GM19372 (cell line): Measurements from ENCODE around the gene LZTR1.

Source experiments
- ATAC-seq: cut with Tn5 transposase; IDR thresholded peaks from one replicate; pipeline ENCODE4 v1.9.1; 2021; ENCODE audit warnings: mild to moderate bottlenecking, low read depth, moderate library complexity; ENCODE audit not compliant: unreplicated experiment

Gene LZTR1

DNA sequence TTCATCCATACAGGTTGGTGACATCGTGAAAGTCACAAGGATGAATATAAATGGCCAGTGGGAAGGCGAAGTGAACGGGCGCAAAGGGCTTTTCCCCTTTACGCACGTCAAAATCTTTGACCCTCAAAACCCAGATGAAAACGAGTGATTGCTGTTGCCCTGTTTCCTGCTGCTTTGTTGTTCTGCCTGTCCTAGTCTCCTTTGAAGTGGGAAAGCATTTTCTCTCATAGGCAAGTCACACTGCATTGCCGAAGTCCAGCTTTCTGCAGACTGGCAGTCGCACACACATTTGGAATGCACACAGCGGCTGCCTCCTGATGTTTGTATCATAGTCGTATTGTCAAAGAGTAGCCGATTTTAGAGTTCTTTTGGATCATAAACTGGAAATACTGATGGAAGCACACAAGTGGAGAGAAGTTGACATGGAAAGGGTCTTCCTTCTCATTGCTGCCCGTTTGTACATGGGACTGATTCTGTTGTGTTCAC is 32.4 kb upstream of the LZTR1 start:
- ATAC-seq, result no peak

DNA sequence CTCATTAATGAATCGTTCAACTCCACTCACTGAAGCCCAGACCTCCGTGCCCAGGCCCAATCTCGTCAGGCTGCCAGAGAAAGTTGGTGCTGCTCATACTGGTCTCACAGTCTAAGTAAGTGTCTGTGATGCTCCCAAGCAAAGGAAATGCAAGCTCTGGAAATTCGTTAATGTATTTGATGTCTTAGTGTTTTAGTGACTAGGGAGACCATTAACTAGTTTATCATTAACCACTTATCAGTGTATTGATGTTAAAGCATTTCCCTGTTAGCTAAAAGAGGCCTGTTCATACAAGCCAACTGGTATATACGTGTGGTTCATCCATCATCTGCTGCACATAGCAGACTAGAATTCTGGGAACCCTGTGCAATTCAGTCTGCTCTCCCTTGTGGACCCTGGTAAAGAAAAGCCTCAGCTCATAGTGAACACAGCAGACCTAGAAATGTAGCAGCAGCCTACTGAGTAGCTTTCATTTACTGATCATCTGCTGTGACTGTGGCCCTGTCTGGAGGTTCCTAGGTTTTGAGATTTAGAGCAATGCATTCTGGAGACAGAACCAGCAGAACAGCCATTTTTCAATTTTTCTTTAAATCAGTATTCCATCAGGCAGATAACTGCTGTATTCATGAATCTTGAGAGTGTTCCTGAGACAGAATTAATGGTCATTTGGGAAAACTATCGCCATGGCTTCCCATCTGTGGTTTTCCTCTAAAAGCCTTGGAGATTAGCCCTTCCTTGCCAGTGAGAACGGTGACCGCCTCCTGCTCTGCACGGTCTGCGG is 30.8 kb upstream of the LZTR1 start:
- no peak for ATAC-seq

- no peak for ATAC-seq
Measured at GRCh38 chr22:20951932-20952380, 30.1 kb upstream of the LZTR1 start.

DNA sequence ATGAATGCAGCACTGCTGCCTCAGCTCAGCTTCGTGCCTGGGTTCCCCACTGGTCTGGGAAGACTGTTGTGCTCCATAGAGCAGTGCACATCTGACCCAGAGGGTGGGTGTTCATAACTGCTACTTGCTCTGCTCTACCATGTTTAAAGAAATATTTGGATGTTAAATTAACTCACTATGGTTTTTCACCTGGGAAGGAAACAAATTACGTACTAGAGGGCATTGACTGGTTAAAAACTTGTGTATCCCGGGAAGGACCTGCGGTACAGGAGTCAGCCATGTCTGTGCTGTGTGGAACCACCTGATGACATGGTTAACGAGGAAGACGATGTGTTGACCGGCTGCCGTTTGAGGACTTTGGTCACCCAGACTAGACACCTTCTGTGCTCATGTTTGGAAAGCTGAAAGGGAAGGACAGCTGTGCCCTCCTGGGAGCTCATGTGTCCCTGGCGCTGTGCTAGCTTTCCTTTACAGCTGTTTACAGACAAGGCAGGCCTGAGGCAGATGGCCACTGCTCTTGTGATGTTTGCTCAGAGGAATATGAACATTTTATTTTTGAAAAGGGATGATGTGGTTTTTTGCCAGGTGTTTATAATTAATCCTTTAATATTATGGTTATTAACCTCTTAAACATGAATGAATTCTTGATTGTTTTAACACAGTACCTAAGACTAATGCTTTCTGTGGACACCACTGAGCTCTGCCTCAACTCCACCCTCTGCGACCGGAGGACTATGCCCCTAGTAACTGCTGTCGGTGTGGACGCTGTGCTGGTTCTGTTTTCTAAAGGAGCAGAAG is 29.4 kb upstream of the LZTR1 start:
- ATAC-seq, result no peak

DNA sequence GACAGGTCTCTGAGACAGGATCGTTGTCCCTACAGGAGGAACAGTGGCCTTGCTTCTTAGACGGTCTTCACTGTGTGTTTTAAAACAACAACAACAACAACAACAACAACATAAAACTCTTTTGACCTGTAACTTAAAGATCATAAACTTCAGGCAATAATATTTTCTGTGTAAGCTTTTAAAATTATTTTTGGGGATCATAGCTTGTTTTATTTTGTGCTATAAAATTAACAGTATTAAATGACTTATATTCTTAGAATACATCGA is 28.8 kb upstream of the LZTR1 start:
- no peak for ATAC-seq

DNA sequence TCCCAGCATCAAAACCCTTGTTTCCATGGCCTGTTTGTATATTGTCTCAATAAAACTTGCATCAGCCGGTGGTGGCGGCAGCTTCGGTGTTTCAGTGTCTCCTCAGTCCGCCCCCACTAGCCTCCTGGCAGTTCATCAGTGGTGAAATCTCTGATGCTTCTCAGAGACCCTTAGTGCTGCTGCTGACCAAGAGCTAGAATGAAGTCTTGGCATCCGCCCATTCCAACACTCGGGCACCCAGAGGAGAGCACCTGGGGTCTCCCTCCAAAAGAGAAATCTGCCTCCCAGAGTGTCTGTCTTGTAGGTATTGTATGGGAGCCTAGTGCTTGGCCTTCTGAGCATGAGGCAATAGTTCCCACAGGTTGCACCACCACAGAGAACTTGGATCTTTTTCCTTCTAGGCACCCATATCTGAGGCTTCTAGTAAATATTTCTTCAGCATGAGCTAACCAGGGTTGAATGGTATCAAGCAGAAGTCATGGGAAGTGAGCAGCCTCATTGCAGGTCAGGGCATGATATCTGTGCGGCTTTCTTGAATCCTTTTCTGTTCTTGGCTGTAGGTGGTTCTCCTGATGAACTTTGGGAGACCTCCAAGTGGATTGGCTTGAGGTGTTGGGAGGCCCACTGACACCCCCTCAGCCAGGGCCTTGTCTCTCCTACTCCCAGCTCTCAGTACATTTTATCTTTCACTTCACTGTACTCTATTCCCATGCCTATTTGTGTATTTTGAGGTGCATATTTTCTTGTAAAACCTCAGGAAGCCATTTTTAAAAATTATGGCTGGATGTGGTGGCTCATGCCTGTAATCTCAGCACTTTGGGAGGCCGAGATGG is 28.2 kb upstream of the LZTR1 start:
- no peak for ATAC-seq

GRCh38 chr22:20955548-20955947 is 26.5 kb upstream of the LZTR1 start:
- ATAC-seq, result no peak

GRCh38 chr22:20956258-20957101 is 25.6 kb upstream of the LZTR1 start:
- no peak for ATAC-seq

- ATAC-seq, result no peak
Measured at GRCh38 chr22:20957102-20957682, 24.9 kb upstream of the LZTR1 start.

DNA sequence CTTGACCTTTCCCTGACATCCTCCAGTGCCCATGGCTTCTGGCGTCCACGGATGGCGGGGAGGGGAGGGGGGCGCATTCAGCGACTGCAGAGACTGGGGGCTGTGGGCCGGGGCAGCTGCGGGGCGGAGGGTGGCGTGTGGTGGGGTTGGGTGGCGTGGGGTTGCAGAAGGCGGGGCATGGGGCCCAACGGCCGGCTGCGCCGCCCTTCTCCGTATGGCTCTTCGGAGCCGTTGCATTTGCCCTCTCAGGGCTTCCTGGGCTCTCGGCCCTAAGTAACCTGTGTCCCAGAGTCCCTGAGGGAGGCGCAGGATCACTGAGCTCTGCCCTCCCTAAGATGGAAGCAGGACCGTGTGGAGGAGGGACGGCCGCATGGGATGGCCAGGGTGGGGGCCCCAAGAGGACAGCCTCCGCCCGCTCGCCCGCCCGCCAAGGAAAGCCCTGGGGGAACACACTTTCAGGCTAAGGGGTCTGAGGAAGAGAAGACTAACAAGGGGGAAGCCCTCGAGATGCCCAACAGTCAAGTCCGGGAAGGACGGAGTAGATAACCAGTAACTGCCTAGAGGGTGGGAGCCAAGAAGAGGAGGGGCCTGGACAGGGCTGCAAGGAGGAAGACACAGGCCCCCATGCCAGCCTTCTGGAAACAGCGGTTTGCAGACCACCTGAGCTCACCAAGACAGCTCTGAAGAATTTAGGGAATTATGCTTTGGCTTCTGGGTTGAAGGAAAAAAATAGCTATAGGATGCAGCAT is 24.2 kb upstream of the LZTR1 start:
- no peak for ATAC-seq

DNA sequence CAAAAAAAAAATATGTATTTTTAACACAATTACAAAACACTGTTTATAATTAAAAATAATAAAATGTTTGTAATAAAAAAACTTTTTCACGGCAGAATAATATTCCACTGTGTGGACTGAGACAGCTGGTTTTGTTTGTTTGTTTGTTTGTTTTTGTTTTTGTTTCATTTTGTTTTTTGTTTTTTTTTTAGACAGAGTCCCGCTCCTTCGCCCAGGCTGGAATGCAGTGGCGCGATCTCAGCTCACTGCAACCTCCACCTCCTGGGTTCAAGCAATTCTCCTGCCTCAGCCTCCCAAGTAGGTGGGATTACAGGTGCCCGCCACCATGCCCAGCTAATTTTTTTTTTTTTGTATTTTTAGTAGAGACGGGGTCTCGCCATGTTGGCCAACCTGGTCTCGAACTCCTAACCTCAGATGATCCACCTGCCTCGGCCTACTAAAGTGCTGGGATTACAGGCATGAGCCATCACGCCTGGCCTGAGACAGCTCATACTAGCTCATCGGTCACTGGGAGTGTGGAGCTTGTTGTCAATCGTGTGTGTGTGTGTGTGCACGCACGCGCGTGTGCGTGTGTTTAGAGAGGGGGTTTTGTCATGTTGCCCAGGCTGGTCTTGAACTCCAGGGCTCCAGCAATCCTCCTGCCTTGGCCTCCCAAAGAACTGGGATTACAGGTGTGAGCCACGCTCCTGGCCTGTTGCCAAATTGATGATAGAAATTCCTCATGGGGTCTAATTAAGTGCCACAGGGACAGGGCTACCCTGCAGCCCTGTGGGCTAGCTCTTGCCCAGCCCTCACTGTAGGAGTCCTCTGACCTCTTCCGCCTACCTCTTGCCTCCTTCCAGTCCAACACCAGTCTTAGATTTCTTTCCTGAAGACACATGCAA is 22.3 kb upstream of the LZTR1 start:
- ATAC-seq, result no peak

- ATAC-seq, result no peak
Measured at GRCh38 chr22:20960609-20961008, 21.5 kb upstream of the LZTR1 start.

GRCh38 chr22:20962491-20962945 is 19.6 kb upstream of the LZTR1 start:
- no peak for ATAC-seq

DNA sequence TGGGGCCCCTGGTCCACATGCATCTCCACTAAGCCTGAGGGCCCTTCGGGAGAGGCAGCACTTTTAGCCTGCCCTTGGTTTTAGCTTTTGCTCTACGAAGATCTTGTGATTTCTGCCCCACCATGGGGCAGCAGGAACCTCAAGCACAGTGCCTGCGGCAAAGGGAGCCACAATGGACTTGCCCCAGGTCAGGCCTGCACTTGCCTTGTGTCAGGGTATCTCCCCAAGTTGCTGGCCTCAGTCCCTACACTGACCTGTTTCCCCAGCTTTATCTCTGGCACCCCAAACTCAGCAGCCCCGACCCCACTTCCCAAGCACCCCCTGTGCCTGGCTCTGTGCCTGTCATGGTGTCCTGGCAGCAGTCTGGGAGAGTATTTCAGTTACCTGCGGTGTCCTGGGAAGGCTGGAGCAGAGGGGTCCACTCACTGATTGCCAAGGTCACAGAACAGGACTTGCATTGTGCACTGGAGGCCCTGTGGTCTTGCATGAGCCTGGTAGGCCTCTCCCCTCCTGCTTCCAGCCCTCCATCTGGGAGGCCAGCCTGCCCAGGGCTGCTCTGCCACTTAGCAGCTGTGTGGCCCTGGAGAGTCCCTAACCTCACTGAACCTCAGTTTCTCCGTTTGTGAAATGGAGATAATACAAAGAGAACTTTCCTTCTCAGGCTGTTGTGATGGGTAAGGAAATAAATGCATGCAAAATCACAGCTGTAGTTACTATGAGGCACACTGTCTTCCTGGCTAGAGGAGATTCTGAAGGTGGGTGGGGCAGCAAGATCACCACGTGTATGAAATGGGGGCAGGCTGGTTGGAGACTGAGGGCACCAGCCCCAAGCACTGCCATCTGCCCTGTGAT is 18.7 kb upstream of the LZTR1 start:
- no peak for ATAC-seq

- ATAC-seq, result no peak
Measured at GRCh38 chr22:20964090-20964798, 17.9 kb upstream of the LZTR1 start.

DNA sequence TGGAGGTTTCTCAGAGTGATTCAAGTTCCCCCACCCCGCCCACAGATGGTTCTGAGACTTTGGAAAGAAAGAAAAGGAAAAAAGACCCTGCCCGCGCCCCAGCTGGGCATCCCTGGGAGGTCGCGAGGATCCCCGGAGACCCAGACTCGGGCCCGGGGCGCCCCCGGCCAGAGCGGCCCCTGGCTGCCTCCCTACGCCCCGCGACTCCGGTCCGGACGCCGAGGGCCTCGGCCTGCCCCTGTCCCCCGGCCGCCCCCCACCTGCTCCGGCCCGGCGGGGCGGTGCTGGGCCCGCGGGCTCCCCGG is 17.3 kb upstream of the LZTR1 start:
- no peak for ATAC-seq
